ENCODE results near the gene TOX3. TPM values are rescaled to one million over a fixed set of nuclear protein-coding genes. Genes with fewer than 3 reads are reported as not detected.

Gene TOX3
- total and polyA plus RNA-seq, 2 donors (not counting 1 experiment from before 2014, with no cell fraction given): not detected

- no peak overlapping the region for H3K27ac ChIP-seq (ENCODE audit: low read length in 2 of 2)
- ATAC-seq (ENCODE audit: low read depth): no peak
Measured at GRCh38 chr16:52408191-52408845, 138.6 kb downstream of the TOX3 start.

GRCh38 chr16:52407778-52408177 is 139.2 kb downstream of the TOX3 start:
- no peaks in the 10 kb centered on the region for H3K79me2 ChIP-seq (ENCODE audit: control insufficient read depth, insufficient read depth, low read length)
- no peak overlapping the region for H3K4me3 Mint-ChIP-seq
- no peaks in the 10 kb centered on the region for H3K27me3 ChIP-seq (replicated peaks in 1 of 4; ENCODE audit: control extremely low read depth in 1 of 4, control insufficient read depth in 3 of 4, insufficient read depth in 4 of 4, low read length in 3 of 4)
- ATAC-seq (ENCODE audit: low read depth): no peak
- ChIA-PET CTCF (no interaction called here), POLR2A (no interaction called here)
- no peaks in the 10 kb centered on the region for H3K27me3 Mint-ChIP-seq
- no peak overlapping the region for H3K4me2 ChIP-seq (replicated peaks; ENCODE audit: low read depth, low read length, poor library complexity, severe bottlenecking)
- no peak overlapping the region for H3K9ac ChIP-seq (ENCODE audit: low read length)
- no peak overlapping the region for H3K27ac Mint-ChIP-seq
- H4K20me1 ChIP-seq (ENCODE audit: control insufficient read depth, insufficient read depth, low read length, poor library complexity, severe bottlenecking): no peaks in the 10 kb centered on the region
- H3K4me3 ChIP-seq (ENCODE audit: control extremely low read depth in 1 of 5, extremely low read depth in 1 of 5, insufficient read depth in 1 of 5, low read depth in 2 of 5, low read length in 4 of 5): no peak overlapping the region
- intact Hi-C loops (cut with micrococcal nuclease): no loop called here
- H3K4me1 Mint-ChIP-seq: no peaks in the 10 kb centered on the region
- no peaks in the 10 kb centered on the region for H3K9me3 ChIP-seq (ENCODE audit: control extremely low read depth in 1 of 3, control insufficient read depth in 2 of 3, insufficient read depth in 1 of 3, low read length in 2 of 3)
- H3K36me3 ChIP-seq (replicated peaks in 1 of 2; ENCODE audit: control extremely low read depth in 1 of 2, control insufficient read depth in 1 of 2, extremely low read depth in 1 of 2, insufficient read depth in 2 of 2, low read length in 1 of 2): no peaks in the 10 kb centered on the region
- DNase-seq: no peak
- H3K4me1 ChIP-seq (ENCODE audit: control insufficient read depth in 2 of 2, insufficient read depth in 2 of 2, low read length in 2 of 2): no peaks in the 10 kb centered on the region
- WGBS (ENCODE audit: insufficient coverage): no CpG with 5 or more reads among the region's 1 CpG
- H3K9me3 Mint-ChIP-seq (ENCODE audit: insufficient read depth): peaks cover 2% of the 10 kb centered on the region
- no peak for TF ChIP-seq EZH2 (IDR thresholded peaks at IDR 0.05; ENCODE audit: borderline replicate concordance, insufficient read depth, low read depth, low read length, poor library complexity, severe bottlenecking)
- TF ChIP-seq, protein P1, sequence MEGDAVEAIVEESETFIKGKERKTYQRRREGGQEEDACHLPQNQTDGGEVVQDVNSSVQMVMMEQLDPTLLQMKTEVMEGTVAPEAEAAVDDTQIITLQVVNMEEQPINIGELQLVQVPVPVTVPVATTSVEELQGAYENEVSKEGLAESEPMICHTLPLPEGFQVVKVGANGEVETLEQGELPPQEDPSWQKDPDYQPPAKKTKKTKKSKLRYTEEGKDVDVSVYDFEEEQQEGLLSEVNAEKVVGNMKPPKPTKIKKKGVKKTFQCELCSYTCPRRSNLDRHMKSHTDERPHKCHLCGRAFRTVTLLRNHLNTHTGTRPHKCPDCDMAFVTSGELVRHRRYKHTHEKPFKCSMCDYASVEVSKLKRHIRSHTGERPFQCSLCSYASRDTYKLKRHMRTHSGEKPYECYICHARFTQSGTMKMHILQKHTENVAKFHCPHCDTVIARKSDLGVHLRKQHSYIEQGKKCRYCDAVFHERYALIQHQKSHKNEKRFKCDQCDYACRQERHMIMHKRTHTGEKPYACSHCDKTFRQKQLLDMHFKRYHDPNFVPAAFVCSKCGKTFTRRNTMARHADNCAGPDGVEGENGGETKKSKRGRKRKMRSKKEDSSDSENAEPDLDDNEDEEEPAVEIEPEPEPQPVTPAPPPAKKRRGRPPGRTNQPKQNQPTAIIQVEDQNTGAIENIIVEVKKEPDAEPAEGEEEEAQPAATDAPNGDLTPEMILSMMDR (IDR thresholded peaks at IDR 0.05): no peak
- no peak overlapping the region for H3K27ac ChIP-seq (ENCODE audit: low read length in 2 of 2)
- no peak overlapping the region for H2AFZ ChIP-seq (ENCODE audit: insufficient read depth, low read depth, low read length, poor library complexity, severe bottlenecking)

More at GRCh38 chr16:52408191-52408845, 138.6 kb downstream of the TOX3 start:
- no peak overlapping the region for H3K4me3 Mint-ChIP-seq
- no peak overlapping the region for H3K4me2 ChIP-seq (replicated peaks; ENCODE audit: low read depth, low read length, poor library complexity, severe bottlenecking)
- H3K4me1 ChIP-seq (ENCODE audit: control insufficient read depth in 2 of 2, insufficient read depth in 2 of 2, low read length in 2 of 2): no peaks in the 10 kb centered on the region
- DNase-seq: no peak
- no peak overlapping the region for H2AFZ ChIP-seq (ENCODE audit: insufficient read depth, low read depth, low read length, poor library complexity, severe bottlenecking)
- H3K9ac ChIP-seq (ENCODE audit: low read length): no peak overlapping the region
- no peak overlapping the region for H3K27ac Mint-ChIP-seq
- ChIA-PET POLR2A (no interaction called here), CTCF (no interaction called here)
- H3K36me3 ChIP-seq (replicated peaks in 1 of 2; ENCODE audit: control extremely low read depth in 1 of 2, control insufficient read depth in 1 of 2, extremely low read depth in 1 of 2, insufficient read depth in 2 of 2, low read length in 1 of 2): no peaks in the 10 kb centered on the region
- no peaks in the 10 kb centered on the region for H3K9me3 ChIP-seq (ENCODE audit: control extremely low read depth in 1 of 3, control insufficient read depth in 2 of 3, insufficient read depth in 1 of 3, low read length in 2 of 3)
- no peak overlapping the region for H3K4me3 ChIP-seq (ENCODE audit: control extremely low read depth in 1 of 5, extremely low read depth in 1 of 5, insufficient read depth in 1 of 5, low read depth in 2 of 5, low read length in 4 of 5)
- no peaks in the 10 kb centered on the region for H3K4me1 Mint-ChIP-seq
- intact Hi-C loops (cut with micrococcal nuclease): no loop called here
- 100% methylated on average over 1 of the region's 1 CpG for WGBS (ENCODE audit: insufficient coverage)
- H3K27me3 Mint-ChIP-seq: no peaks in the 10 kb centered on the region
- TF ChIP-seq, protein P1 (IDR thresholded peaks at IDR 0.05): no peak
- TF ChIP-seq EZH2 (IDR thresholded peaks at IDR 0.05; ENCODE audit: borderline replicate concordance, insufficient read depth, low read depth, low read length, poor library complexity, severe bottlenecking): no peak
- H3K79me2 ChIP-seq (ENCODE audit: control insufficient read depth, insufficient read depth, low read length): no peaks in the 10 kb centered on the region
- H4K20me1 ChIP-seq (ENCODE audit: control insufficient read depth, insufficient read depth, low read length, poor library complexity, severe bottlenecking): no peaks in the 10 kb centered on the region
- H3K9me3 Mint-ChIP-seq (ENCODE audit: insufficient read depth): peaks cover under 1% of the 10 kb centered on the region
- H3K27me3 ChIP-seq (replicated peaks in 1 of 4; ENCODE audit: control extremely low read depth in 1 of 4, control insufficient read depth in 3 of 4, insufficient read depth in 4 of 4, low read length in 3 of 4): no peaks in the 10 kb centered on the region
